Colonic mucosa (tissue), 4 donors: ENCODE results near the gene STK32C. TPM values are rescaled to one million over a fixed set of nuclear protein-coding genes. Genes with fewer than 3 reads are reported as not detected.

ENCODE experiments used
- DNase-seq: peaks from one replicate; pipeline ENCODE4 v3.0.0-alpha.2; 2020
- H3K27ac ChIP-seq: fragments of 200-600 bp; one replicate; pipeline ENCODE4 v1.8.0; 2021
- H3K27me3 ChIP-seq: fragments of 200-600 bp; one replicate; pipeline ENCODE4 v1.8.0; 2021
- H3K36me3 ChIP-seq: fragments of 200-600 bp; one replicate; pipeline ENCODE4 v1.8.0; 2021
- H3K4me1 ChIP-seq: fragments of 200-600 bp; one replicate; pipeline ENCODE4 v1.8.0; 2021; ENCODE audit warnings: mild to moderate bottlenecking
- H3K4me3 ChIP-seq: fragments of 200-600 bp; one replicate; pipeline ENCODE4 v1.8.0; 2021
- H3K9ac ChIP-seq, 2 donors: one replicate each; pipeline ENCODE4 v1.7.0; 2013; ENCODE audit warnings: control low read depth in 2 of 2, low read depth in 2 of 2, low read length in 2 of 2
- H3K9me3 ChIP-seq: fragments of 200-600 bp; one replicate; pipeline ENCODE4 v1.8.0; 2021
- CTCF ChIP-seq: fragments of 200-600 bp; IDR thresholded peaks from one replicate; pipeline ENCODE4 v1.8.0; 2022; ENCODE audit warnings: antibody characterized with exemption, mild to moderate bottlenecking
- intact Hi-C: fragments of 100-400 bp; cut with DNase I; formaldehyde crosslinking; loops from one replicate; pipeline ENCODE4 v1.14.1; 2022
- total RNA-seq, 2 donors: library from RNA; stranded (reverse); fragmentation: NEBNext Ultra II Directional in 1 of 2; extraction: Animal tissue kit (Norgen Biotek cat#: 25700) in 1 of 2; gene quantifications; one replicate each; pipeline ENCODE4 v1.2.1, GENCODE V29; 2021
- donor health status: healthy.
- donor health status: DM: no; HTN: no; CAD: no.
- donor health status: DM: no; HTN: no; CAD: no.

The STK32C gene
- total RNA-seq, 2 donors from 2014 or later: 9.2 to 14.5 TPM

- intact Hi-C loops: no loop called here
- DNase-seq: no peak
- Histone ChIP-seq H3K4me3 (no peak overlapping the region), H3K36me3 (no peaks in the 10 kb centered on the region), H3K4me1 (peaks cover 7% of the 10 kb centered on the region), H3K27ac (no peak overlapping the region), H3K27me3 (no peaks in the 10 kb centered on the region), H3K9ac (no peak overlapping the region), H3K9me3 (no peaks in the 10 kb centered on the region)
- TF ChIP-seq CTCF: no peak
Observed at GRCh38 chr10:132231656-132232022, 76.1 kb downstream of the STK32C start.

GRCh38 chr10:132230557-132231210 is 77.1 kb downstream of the STK32C start:
- Histone ChIP-seq H3K36me3 (no peaks in the 10 kb centered on the region), H3K27me3 (no peaks in the 10 kb centered on the region), H3K4me3 (peak overlapping the region; percentile 27), H3K9me3 (no peaks in the 10 kb centered on the region), H3K27ac (no peak overlapping the region), H3K9ac (no peak overlapping the region), H3K4me1 (peaks cover 7% of the 10 kb centered on the region)
- intact Hi-C loops: no loop called here
- no peak for DNase-seq
- TF ChIP-seq CTCF: no peak

- no peak for TF ChIP-seq CTCF
- intact Hi-C loops: loop anchor here (10.0 kb wide), 1 partner anchor 415 kb away; no protein-coding TSS in a partner anchor
- no peaks in the 10 kb centered on the region for H3K27me3 ChIP-seq
- H3K4me3 ChIP-seq: peak overlapping the region; percentile 27
- no peaks in the 10 kb centered on the region for H3K9me3 ChIP-seq
- no peak overlapping the region for H3K27ac ChIP-seq
- DNase-seq: peak; percentile 51
- H3K9ac ChIP-seq: peak overlapping the region in 1 of 2 donors; percentile 57
- H3K4me1 ChIP-seq: peaks cover 7% of the 10 kb centered on the region
- no peaks in the 10 kb centered on the region for H3K36me3 ChIP-seq
Observed at GRCh38 chr10:132229834-132230556, 77.8 kb downstream of the STK32C start.

- Histone ChIP-seq H3K9me3 (no peaks in the 10 kb centered on the region), H3K4me1 (peaks cover 7% of the 10 kb centered on the region), H3K27ac (no peak overlapping the region), H3K27me3 (no peaks in the 10 kb centered on the region), H3K9ac (no peak overlapping the region), H3K4me3 (no peak overlapping the region), H3K36me3 (no peaks in the 10 kb centered on the region)
- intact Hi-C loops: loop anchor here (10.0 kb wide), 1 partner anchor 416 kb away; no protein-coding TSS in a partner anchor
- no peak for DNase-seq
- no peak for TF ChIP-seq CTCF
Observed at GRCh38 chr10:132229096-132229495, 78.7 kb downstream of the STK32C start.

- H3K9me3 ChIP-seq: no peaks in the 10 kb centered on the region
- DNase-seq: no peak
- no peak for TF ChIP-seq CTCF
- no peaks in the 10 kb centered on the region for H3K36me3 ChIP-seq
- H3K27ac ChIP-seq: no peak overlapping the region
- peaks cover 7% of the 10 kb centered on the region for H3K4me1 ChIP-seq
- no peak overlapping the region for H3K9ac ChIP-seq
- H3K27me3 ChIP-seq: no peaks in the 10 kb centered on the region
- H3K4me3 ChIP-seq: no peak overlapping the region
- intact Hi-C loops: loop anchor here (10.0 kb wide), 1 partner anchor 416 kb away; no protein-coding TSS in a partner anchor
Observed at GRCh38 chr10:132228616-132229015, 79.1 kb downstream of the STK32C start.
